ENCODE data around the gene UBR3.

DNA sequence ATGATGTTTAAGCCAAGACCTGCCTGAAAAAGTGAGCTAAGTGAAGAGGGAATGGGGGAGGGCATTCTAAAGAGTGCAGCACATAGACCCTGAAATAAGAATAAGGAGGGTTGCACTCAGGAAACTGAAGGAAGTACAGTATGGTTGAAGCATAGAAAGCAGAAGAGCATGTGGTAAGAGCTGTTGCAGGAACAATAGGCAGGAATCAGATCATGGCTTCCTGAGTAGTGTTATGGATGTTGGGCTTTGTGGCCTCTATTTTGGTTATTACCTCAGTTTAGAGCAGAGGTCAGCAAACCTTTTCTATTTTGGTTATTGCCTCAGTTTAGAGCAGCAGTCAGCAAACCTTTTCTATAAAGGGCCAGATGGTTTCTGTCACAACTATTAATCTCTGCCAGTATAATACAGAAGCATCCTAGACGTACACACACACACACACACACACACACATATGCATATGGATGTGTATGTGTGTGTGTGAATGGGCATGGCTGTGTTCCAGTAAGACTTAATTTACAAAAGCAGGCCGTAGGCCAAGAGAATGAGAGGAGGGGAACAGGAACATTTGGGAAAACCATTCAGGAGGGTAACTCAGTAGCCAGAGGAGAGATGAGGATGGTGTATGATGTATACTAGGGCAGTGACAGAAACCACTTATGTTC lies 259.6 kb downstream of the UBR3 start:
- TF ChIP-seq POLR2A (IDR thresholded peaks at IDR 0.05) (no peak), EP300 (IDR thresholded peaks at IDR 0.05) (no peak)
- TF ChIP-seq, protein P1, sequence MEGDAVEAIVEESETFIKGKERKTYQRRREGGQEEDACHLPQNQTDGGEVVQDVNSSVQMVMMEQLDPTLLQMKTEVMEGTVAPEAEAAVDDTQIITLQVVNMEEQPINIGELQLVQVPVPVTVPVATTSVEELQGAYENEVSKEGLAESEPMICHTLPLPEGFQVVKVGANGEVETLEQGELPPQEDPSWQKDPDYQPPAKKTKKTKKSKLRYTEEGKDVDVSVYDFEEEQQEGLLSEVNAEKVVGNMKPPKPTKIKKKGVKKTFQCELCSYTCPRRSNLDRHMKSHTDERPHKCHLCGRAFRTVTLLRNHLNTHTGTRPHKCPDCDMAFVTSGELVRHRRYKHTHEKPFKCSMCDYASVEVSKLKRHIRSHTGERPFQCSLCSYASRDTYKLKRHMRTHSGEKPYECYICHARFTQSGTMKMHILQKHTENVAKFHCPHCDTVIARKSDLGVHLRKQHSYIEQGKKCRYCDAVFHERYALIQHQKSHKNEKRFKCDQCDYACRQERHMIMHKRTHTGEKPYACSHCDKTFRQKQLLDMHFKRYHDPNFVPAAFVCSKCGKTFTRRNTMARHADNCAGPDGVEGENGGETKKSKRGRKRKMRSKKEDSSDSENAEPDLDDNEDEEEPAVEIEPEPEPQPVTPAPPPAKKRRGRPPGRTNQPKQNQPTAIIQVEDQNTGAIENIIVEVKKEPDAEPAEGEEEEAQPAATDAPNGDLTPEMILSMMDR (IDR thresholded peaks at IDR 0.05), result no peak
